COR-L47 (cell line): ENCODE results near the gene ZNF438.
"Not testable (repeated sequence)": the region's sequence is repeated elsewhere in the genome, so short reads cannot be mapped to it uniquely, and the experiment has no call there.

Experiments used
- DNase-seq: peaks from one replicate; lab custom pipeline; 2025; lab: John Stamatoyannopoulos, UW

The ZNF438 gene

DNA sequence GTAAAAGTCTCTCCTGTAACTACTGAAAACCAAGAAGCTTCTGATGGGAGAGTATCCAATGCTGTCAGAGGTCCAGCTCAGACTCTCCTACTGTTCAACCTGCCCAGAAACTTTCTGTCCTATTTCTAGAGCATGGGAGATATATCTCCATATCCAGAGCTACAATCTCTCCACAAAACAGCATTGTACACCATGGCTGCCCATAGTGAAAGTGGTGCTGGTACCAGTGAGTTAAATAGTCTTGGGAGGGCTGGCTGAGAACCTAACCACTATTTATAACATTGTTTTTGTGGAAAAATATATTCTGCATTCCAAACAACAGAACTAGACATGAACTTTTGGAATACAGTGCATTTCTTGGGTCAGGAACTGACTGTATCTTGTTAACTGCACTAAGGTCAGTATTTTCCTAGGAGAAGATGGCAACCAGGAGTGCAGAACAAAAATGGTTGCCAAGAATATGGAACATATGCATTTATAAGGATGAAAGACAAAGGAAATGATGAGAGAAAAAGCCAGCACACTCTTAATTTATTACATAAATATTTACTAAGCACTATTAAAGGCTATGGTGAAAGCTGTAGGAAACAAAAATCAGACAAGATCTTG lies 91.9 kb downstream of the ZNF438 start:
- no peak for DNase-seq

DNA sequence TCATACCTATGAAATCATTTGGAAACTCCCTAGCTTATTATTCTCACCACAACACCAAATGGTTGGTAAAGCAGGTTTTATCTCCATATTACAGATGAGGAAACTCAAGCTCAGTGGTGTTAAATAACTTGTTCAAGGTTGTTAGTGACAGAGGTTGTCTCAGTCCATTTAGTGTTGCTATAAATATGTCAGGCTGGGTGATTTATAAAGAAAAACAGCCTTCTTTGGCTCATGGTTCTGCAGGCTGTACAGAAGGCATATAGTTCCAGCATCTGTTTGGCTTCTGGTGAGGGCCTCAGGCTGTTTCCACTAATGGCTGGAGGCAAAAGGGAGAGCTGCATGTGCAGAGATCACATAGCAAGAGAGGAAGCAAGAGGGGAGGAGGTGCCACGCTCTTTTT lies 96.6 kb downstream of the ZNF438 start:
- no peak for DNase-seq

DNA sequence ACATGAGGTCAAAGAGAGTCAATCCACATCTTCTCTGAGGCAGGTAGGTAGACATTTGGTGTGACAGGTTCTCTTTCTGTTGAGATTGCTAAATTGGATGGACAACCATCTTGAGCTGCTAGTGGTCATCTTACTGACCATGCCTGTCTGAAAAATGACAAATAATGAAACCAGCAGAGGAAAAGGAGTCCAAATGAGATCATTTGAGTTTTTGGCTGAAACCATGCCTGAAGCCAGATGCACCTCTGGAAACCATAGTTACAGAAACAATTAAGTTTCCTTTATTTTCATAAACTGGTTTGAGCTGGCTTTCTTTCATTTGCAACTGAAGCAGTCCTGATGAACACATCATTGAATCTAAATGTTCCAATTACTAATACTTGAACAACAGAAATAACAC lies 100.6 kb downstream of the ZNF438 start:
- DNase-seq = no peak

DNA sequence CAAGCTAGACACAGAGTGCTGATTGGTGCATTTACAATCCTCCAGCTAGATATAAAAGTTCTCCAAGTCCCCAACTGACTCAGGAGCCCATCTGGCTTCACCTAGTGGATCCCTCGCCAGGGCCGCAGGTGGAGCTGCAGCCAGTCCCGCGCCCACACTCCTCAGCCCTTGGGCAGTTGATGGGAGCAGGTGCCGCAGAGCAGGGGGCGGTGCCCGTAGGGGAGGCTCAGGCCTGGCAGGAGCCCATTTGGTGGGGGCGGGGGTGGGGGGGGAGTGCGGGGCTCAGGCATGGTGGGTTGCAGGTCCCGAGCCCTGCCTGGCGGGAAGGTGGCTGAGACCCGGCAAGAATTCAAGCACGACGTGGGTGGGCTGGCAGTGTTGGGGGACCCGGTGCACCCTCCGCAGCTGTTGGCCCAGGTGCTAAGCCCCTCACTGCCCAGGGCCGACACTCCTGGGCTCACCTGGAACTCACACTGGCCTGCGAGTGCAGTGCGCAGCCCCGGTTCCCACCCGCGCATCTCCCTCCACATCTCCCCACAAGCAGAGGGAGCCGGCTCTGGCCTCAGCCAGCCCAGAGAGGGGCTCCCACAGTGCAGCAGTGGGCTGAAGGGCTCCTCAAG lies 101.7 kb downstream of the ZNF438 start:
- no peak for DNase-seq

DNA sequence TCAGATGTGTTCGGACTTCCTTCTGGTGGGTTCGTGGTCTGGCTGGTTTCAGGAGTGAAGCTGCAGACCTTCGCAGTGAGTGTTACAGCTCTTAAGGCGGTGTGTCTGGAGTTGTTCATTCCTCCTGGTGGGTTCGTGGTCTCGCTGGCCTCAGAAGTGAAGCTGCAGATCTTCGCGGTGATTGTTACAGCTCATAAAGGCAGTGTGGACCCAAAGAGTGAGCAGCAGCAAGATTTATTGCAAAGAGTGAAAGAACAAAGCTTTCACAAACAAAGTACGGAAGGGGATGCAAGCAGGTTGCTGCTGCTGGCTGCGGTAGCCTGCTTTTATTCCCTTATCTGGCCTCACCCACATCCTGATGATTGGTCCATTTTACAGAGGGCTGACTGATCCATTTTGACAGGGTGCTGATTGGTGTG lies 102.3 kb downstream of the ZNF438 start:
- not testable (repeated sequence) for DNase-seq

DNA sequence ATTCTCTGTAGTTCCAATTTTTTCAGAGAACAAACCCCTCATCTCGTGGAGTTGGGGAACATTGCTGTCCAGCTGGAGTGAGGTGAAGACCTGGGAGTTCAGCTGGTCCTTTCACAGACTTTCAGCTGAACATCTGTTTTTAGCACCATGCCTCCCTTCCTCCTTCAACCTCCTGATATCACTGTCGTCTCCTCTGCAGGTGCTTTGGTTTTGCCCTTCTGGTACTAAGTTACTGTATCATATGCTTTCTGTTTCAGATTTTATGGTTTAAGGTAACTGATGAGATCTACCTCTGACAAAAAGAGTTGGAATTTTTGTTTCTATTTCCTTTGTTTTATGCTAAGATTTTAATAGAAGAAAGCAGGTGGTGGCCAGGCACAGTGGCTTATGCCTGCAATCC lies 102.9 kb downstream of the ZNF438 start:
- no peak for DNase-seq

DNA sequence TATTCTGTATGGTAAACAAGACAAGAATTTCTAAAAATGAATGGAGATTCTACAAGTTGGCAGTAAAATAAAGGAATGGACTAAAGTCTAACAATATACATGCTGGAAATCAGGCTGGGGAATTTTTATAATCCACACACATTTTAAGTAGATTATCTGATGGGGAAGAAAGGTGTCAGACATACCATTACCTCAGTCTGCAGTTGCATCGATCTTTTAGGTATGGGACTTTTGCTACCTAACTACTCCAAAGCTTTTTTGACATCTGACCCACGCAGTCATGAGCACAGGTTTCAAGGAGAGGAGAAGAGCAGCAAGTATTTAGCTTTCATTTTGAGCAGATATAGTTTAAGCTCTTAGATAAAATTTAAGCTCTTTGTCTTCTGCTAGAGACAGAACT lies 113.0 kb downstream of the ZNF438 start:
- DNase-seq = no peak

DNA sequence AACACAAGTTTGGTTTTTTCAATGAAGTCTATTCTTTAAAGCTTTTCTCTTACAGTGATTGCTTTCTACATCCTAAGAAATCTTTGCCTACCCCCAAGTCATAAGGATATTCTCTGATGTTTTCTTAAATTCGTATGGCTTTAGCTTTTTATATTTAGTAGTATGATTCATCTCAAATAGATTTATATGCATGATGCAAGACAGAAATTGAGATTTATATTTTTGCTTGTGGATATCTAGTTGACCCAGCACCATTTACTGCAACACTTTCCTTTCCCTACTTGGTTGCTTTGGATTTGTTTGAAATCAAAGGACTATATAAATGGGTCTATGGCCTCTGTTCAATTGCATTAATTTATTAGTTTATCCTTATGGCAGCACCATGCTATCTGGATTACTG lies 113.9 kb downstream of the ZNF438 start:
- no peak for DNase-seq

DNA sequence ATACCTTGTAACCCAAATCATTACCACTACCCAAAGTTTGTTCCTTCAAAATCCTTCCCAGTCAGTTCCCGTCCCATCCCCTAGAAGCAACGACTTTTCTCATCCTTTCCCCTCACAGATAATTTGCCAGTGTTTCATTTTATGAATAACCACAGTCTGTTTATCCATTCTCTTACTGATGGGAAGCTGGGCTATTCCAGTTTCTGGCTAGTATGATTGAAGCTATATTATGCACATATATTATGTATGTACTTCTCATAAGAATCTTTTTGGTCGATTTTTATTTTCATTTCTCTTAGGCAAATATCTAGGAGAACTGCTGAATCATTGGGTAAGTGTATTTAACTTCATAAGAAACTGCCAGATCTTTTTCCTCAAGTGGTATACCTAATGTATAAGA lies 114.6 kb downstream of the ZNF438 start:
- no peak for DNase-seq

DNA sequence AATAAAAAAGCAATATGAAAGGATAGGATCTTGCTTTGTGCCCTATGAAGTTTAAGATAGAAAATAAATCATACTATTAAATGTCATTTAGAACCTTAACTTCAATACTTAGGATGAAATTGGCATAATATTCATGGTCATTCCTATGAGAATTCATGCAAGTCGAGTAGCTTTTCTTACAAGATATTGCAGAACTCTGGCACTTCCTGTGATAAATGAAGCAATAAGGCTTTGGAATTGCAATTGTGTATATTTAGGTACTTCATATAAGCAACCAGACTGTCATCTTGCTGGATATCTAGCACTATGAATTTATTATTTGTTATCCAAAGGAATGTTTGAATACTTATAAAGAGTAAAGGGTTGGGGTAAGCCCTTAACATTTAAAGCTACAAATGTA lies 116.5 kb downstream of the ZNF438 start:
- DNase-seq = no peak

DNA sequence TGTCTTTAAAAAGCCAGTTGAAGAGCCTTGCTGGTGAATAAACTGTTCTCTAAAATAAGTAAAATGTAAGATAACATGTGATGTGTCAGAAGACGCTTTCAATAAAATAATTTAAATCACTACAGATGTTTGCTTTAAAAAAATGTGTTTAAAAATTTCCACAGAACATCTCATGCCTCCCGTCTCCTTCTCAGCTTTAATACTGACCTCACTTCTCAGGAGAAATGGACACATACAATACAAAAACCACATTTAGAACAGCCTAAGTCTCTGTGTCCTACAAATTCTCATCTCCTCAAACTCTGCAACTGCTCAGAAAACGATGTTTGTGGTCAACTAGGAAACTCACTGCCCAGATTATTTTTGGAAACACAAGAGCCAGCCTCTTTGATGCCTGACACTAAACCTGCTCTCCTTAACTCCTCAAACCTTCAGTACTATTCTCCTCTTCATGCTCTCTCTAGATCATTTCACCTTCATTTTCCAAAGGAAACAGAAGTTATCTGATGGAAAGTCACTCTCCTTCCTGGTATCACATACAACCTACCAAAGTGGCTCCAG lies 120.3 kb downstream of the ZNF438 start:
- no peak for DNase-seq

DNA sequence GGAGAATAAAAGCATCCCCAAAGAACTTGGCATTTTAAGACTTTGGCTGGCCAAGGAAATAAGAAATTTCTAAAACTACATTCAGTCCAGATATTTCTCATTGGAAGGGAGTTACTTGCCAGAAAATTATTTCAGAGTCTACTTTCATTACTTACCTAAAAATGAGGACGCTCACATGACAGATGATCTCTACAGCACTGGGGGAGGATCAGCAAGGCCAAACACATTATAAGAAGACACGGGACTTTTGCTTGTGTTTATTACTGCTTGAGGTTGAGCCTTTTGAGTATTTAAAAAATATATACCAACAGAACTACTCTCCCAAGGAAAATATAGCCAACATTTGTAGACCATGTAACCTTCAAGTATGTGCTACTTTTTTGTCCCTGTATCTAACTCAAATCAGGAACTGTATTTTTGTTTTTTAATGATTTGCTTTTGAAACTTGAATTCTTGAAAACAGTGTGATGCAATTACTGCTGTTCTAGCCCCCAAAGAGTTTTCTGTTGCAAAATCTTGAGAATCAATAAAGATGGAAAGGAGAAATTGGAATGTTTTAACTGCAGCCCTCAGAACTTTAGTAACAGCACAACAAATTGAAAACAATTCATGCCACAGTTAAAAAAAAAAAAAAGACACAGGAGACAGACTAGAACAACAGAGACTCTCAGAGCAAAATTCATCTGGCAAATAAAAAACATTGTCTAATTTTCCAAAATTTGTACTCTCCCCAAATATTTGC lies 128.1 kb downstream of the ZNF438 start:
- no peak for DNase-seq

DNA sequence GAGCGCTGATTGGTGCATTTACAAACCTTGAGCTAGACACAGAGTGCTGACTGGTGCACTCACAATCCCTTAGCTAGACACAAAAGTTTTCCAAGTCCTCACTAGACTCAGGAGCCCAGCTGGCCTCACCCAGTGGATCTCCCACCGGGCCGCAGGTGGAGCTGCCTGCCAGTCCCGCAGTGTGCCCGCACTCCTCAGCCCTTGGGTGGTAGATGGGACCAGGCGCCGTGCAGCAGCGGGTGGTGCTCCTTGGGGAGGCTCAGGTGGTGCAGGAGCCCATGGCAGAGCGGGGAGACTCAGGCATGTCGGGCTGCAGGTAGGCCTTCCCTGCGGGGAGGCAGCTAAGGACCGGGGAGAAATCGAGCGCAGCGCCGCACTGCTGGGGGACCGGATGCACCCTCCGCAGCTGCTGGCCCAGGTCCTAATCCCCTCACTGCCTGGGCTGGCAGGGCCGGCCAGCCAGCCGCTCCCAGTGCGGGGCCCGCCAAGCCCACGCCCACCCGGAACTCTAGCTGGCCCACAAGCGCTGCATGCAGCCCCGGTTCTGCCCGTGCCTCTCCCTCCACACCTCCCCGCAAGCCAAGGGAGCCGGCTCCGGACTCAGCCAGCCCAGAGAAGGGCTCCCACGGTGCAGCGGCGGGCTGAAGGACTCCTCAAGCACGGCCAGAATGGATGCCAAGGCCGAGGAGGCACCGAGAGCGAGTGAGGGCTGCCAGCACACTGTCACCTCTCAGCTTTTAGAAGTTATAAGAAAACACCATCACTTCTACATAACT lies 128.9 kb downstream of the ZNF438 start:
- no peak for DNase-seq

DNA sequence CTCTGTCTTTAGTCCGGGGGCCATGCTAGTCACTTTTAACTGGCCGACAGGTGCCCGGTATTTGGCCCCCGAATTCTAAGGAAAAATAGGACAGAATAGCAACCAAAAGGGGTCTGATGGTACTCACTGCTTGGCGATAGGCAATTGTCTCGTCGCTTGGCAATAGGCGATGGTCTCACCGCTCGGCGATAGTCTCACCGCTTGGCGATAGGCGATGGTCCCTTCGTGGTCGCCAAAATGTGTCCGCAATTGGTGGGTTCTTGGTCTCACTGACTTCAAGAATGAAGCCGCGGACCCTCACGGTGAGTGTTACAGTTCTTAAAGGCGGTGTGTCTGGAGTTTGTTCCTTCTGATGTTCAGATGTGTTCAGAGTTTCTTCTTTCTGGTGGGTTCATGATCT lies 130.2 kb downstream of the ZNF438 start:
- not testable (repeated sequence) for DNase-seq

DNA sequence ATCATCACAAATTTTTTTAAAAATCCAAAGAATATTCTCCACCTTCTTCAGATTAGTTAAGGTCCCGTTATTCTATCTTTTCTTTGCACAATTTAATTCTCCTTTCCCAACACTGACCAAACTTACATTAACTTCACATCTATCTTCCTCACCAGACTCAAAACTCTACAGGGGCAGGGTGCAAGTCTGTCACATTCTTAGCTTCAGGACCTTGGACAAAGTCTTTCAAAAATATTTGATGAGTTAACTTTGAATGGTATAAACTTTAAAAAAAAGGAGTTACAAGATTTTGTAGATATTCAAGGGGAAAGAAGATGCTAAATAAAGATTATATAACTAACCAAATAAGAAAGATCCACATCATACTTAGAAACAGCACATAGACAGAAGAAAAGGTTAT lies 132.7 kb downstream of the ZNF438 start:
- DNase-seq = no peak

DNA sequence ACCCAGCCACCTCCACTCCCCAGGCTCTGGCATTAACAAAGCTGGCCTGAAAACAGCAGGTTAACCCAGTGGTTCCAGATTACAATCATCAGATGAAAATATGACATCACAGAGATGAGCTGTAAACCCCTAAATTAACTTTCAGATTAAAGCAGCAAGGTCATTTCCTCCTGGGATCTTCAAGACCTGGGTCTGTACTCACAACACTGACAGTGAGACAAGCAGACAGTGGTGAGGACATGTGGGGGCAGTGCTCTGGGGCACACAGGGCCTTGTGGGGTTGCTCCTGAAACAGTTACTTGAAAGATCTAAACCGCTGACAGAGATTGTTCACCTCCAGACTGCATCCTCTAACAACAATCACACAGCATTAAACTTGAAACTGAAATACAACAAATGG lies 134.1 kb downstream of the ZNF438 start:
- DNase-seq = no peak

DNA sequence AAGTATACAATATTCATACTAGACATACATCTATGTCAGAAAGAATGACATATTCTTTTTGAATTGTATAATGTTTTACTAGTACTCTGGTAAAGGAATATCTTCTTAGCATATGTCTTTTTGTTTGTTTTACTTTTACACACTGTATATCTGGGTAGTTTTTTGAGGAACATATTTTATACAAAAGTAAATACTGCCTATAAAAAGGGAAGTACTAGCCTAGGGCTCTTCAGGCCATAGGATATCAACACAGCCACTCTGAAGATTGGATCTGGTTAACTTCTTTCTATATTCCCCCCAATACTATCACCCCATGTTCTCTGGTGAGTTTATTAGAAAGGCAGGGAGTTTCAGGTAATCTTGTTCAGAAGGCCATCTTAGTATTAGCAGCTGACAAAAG lies 134.6 kb downstream of the ZNF438 start:
- DNase-seq = no peak

DNA sequence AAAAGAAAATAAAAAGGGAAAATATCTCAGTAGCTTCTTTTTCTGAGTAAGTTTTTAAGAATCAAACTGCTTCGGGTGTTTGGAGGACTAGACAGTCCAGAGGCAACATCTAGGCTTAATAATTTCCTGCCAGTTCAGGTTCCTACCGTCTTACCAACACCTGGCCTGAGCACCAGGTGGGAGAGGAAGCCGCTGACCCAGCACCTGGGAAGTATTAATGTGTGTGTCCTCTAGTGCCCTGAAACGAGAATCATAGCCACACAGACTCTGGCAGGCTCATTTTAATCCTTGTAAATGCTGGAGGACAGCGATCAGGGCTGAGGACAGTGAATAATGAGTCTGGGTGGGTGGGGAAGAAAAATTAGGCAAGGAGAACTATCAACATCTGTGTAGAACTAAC lies 137.4 kb downstream of the ZNF438 start:
- DNase-seq = no peak

DNA sequence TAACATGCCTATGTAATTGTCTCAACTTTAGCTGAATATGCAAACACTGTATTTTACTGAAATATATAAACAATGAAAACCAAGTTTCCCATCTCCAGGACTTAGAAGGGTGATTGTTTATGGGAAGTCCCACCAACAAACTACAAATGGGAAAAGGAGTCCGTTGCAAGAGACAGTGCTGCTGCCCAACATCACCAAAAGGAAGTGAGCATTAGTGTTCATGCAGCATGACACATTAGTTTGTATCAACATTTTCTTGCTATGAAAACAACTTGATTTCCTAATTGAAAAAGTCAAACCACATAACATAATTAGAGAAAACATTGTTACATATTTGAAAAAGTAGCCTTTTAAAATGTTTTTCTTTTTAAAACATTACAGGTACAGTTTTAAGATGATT lies 138.5 kb downstream of the ZNF438 start:
- no peak for DNase-seq

DNA sequence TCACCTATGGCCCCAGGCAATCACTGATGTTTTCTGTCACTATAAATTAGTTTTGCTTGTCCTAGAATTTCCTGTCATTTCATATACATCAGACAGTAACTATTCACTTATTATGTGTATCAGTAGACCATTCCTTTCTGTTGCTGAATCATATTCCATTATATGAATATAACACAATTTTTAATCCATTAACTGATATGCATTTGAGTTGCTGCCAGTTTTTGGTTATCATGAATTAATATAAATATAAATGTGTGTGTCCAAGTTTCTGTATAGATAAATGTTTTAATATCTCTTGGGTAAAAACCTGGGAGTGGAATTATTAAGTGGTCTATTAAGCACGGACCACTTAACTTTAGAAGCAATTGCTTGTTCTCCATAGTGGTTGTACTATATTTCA lies 143.8 kb downstream of the ZNF438 start:
- no peak for DNase-seq

DNA sequence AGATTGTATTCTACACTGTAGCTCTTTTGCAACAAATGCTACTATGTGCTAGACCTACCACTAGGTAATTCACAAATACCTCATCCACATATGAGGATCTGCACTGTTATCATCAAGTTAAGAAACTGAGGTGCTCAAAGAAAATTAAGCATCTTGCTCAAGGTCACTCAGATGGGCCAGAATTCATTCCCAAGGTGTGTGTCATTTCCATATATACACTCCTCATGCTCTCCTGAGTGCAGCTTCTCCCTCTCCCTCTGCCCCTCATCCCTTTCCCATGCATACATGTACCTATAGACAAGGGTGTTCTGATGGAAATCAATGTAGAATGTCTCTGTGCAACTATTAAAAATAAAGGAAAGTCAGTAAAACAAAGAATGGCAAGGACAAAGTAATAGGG lies 146.2 kb downstream of the ZNF438 start:
- DNase-seq = no peak

DNA sequence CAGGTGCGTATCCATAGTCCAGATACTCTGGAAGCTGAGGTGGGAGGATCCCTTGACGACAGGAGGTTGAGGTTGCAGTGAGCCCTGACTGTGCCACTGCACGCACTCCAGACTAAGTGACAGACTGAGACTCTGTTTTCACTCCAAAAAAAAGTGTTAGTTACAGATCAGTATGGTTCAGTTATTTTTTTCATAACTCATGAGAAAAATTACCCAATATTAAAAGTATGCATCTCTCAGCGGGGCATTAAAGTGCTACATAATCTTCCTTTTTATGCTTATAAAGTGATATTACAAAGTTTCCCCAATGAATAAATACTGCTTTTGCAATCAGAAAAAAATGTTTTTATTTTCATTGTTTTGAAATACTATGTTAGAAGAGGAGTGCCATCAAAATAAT lies 147.9 kb downstream of the ZNF438 start:
- DNase-seq = no peak

DNA sequence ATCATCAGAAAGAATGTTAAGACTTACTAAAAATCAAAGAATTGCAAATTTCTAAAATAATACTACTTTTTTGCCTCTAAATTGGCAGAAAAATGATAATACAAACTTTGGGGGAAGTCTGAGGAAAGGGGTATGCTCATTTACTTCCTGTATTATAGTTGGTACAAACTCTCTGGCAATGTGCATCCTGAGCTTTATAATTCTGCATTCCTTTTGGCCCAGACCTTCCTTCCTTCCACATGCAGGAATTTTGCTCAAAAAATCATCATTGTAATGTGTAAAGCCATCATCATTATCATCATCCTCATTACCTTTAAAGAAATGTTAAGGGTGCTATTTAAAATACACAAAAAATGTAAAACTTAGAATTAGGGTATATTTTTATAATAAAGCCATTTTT lies 148.5 kb downstream of the ZNF438 start:
- no peak for DNase-seq
